ENCODE results near the gene HOXB3. TPM values are rescaled to one million over a fixed set of nuclear protein-coding genes. Genes with fewer than 3 reads are reported as not detected.

The HOXB3 gene
- total RNA-seq, 2 experiments from 2014 or later: 0.47 to 1.2 TPM

DNA sequence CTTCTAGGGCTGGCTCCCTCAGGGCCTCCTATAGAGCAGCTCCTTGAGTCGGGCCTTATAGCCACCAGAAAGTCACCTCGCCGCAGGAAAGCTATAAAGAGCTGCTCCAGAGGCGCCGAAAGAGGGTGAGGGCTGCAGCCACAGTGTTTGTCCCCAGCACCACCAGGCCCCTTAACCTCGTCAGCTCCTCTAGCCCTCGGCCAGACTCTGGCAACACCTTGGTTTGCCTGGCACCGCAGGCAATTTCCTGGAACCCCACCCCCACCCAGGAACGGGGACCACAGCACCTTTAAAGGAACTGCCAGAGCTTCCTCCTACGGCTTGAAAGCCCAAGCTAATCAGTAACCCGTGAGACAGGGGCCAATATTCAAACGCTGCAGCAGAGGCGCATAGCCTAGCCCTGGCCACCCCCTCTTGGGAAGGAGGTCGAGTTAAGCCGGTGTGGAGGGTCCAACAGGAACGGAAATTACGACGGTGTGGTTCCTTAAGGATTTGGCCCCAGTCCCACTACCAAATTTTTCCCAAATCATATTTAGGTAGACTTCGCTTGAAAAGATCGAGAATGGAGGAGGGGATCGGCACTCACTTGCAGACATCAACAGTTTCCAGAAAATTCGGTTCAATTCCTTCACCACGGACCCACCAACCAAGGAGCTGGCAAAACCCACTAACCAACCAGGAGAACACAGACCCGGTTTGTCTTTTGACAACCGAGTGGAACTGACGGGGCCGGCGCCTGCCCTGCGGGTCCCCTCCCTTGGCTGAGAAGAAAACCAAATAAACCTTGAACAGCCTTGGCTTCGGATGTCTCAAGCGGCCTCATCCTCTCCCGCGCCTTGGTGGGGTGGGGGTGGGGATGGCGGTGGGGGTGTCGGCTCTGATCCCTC is 11.7 kb upstream of the HOXB3 start:
- H3K4me3 Mint-ChIP-seq: no peak overlapping the region
- no peak overlapping the region for H3K27ac Mint-ChIP-seq
- intact Hi-C loops (cut with DNase I, micrococcal nuclease): no loop called here
- DNase-seq (no peak), ATAC-seq (no peak)
- H3K4me1 Mint-ChIP-seq: peaks cover 27% of the 10 kb centered on the region
- ChIA-PET CTCF (interaction anchor here (0.6 to 1.6 kb wide), 10 partner anchors 12 to 525 kb away, joined by 3 to 6 read pairs (median 4); no protein-coding TSS in a partner anchor), POLR2A (interaction anchor here (1.1 kb wide), 1 partner anchor 9 kb away, joined by 3 read pairs; no protein-coding TSS in a partner anchor)
- H3K36me3 Mint-ChIP-seq (ENCODE audit: low read depth): no peaks in the 10 kb centered on the region
- no peaks in the 10 kb centered on the region for H3K9me3 Mint-ChIP-seq (ENCODE audit: low read depth)
- peaks cover 79% of the 10 kb centered on the region for H3K27me3 Mint-ChIP-seq

DNA sequence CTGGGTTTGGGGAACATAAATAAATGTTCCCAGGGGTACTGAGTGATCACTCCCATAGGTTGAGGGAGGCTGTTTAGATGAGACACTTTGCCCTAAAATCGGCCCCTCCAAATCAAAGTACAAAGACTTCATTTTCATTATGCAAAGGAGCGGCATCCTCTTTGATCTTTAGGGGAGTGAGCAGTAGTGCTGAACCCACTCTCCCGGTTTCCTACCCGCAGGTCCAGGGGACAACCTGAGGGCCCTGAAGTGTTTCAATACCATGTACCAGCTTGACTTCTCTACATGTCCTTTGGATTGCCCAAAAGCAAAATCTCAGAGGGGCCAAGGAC is 11.1 kb upstream of the HOXB3 start:
- H3K9me3 Mint-ChIP-seq (ENCODE audit: low read depth): no peaks in the 10 kb centered on the region
- CTCF ChIA-PET: interaction anchor here (0.7 to 1.6 kb wide), 10 partner anchors 12 to 524 kb away, joined by 3 to 6 read pairs (median 4); no protein-coding TSS in a partner anchor
- H3K4me1 Mint-ChIP-seq: peaks cover 33% of the 10 kb centered on the region
- H3K36me3 Mint-ChIP-seq (ENCODE audit: low read depth): no peaks in the 10 kb centered on the region
- ATAC-seq (no peak), DNase-seq (no peak)
- H3K27me3 Mint-ChIP-seq: peaks cover 81% of the 10 kb centered on the region
- POLR2A ChIA-PET: interaction anchor here (1.1 kb wide), 1 partner anchor 9 kb away, joined by 3 read pairs; no protein-coding TSS in a partner anchor
- intact Hi-C loops (cut with DNase I, micrococcal nuclease): no loop called here
- no peak overlapping the region for H3K4me3 Mint-ChIP-seq
- no peak overlapping the region for H3K27ac Mint-ChIP-seq

DNA sequence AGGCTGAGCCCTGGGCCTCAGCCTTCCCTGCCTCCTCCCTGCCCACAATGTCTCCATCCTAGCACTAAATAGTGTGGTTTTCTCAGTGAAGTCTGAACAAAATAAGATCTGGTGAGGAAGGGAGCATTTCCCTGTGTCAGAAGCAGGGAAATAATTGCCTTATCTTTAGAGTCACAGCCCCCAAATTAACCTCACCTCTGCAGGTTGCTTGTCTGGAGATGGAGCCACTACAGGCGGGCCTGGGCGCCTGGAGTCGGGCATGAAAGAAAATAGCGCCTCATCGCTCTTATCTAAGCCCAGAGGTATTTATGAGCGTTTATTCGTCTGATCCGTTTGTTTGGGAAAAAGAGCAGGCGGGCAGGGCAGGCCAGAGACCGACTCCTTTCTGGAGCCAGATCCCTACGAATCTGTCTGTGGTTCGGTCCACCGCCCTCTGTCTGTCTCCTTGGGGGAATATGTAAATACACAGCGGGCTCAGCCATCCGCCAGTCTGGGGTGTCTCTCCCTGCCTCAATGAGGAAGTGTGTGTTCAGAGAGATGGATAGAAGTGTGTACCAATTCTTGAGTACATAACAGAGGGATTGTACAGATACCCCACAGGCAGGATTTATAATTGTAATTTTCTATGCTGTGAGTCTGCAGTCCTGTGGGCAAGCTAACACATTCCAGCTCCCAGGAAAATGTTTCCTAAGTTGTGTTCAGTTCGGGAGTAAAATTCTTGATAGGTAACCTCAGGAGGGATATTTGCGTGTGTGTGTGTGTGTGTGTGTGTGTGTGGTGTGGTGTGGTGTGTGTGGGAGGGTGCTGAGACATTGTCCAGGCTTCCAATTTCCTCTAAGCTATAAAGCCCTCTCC is 10.4 kb upstream of the HOXB3 start:
- H3K36me3 Mint-ChIP-seq (ENCODE audit: low read depth): no peaks in the 10 kb centered on the region
- no peak for ATAC-seq
- DNase-seq: no peak
- peaks cover 84% of the 10 kb centered on the region for H3K27me3 Mint-ChIP-seq
- H3K9me3 Mint-ChIP-seq (ENCODE audit: low read depth): no peaks in the 10 kb centered on the region
- H3K27ac Mint-ChIP-seq: no peak overlapping the region
- ChIA-PET CTCF (interaction anchor here (0.7 to 1.9 kb wide), 7 partner anchors 12 to 341 kb away, joined by 3 to 6 read pairs (median 4); no protein-coding TSS in a partner anchor), POLR2A (interaction anchor here (1.1 kb wide), 1 partner anchor 8 kb away, joined by 3 read pairs; no protein-coding TSS in a partner anchor)
- no peak overlapping the region for H3K4me3 Mint-ChIP-seq
- intact Hi-C loops (cut with DNase I, micrococcal nuclease): no loop called here
- H3K4me1 Mint-ChIP-seq: peaks cover 33% of the 10 kb centered on the region

DNA sequence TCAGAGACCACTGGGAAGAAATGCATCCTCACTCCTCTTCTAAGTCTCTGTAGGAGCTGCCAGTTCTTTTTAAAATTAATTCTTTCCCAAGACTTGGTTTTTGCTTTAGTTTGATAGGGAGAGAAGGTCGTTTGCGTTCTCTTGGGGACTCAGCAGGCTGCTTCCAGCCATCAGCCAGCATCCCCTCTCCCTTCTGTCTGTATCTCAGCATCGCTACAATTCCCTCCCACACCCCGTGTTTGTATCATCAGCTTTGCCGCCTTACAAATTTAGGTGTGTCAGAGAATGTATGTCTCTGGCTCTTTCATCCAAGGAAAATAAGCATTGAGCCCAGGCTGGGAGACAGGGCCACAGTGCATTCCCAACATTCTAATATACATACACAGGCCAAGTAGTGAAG is 9.3 kb upstream of the HOXB3 start:
- H3K27me3 Mint-ChIP-seq: peaks cover 83% of the 10 kb centered on the region
- ATAC-seq: no peak
- DNase-seq: no peak
- no peaks in the 10 kb centered on the region for H3K9me3 Mint-ChIP-seq (ENCODE audit: low read depth)
- H3K27ac Mint-ChIP-seq: no peak overlapping the region
- no peaks in the 10 kb centered on the region for H3K36me3 Mint-ChIP-seq (ENCODE audit: low read depth)
- ChIA-PET POLR2A (interaction anchor here (1.0 kb wide), 1 partner anchor 9 kb away, joined by 3 read pairs; no protein-coding TSS in a partner anchor), CTCF (interaction anchor here (0.6 to 2.1 kb wide), 4 partner anchors 13 to 961 kb away, joined by 3 to 8 read pairs (median 4); no protein-coding TSS in a partner anchor)
- no peak overlapping the region for H3K4me3 Mint-ChIP-seq
- H3K4me1 Mint-ChIP-seq: peaks cover 32% of the 10 kb centered on the region
- intact Hi-C loops (cut with DNase I, micrococcal nuclease): loop anchor here in 1 of 2 experiments (5.0 to 10.0 kb wide), 2 partner anchors 57 to 455 kb away; no protein-coding TSS in a partner anchor

DNA sequence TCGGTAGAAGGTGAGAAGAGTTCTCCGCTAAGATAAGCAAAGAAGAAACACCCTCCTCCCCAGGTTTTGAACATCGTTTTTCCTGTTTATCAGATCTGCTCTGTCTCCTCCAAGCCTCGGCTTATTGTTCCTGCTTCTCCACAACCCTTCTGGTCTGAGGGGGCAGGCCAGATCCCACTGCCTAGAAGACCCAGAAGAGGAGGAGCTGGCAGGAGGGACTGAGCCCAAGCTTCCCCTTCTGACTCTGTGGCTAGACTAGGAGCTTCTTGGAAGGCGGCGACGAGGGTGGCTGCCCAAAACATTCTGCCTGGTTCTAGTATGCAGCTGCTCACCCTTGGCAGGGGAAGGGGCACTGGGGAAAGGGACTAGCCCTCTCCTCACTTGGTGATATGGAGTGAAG is 8.7 kb upstream of the HOXB3 start:
- Mint-ChIP-seq H3K36me3 (ENCODE audit: low read depth) (no peaks in the 10 kb centered on the region), H3K9me3 (ENCODE audit: low read depth) (no peaks in the 10 kb centered on the region), H3K4me1 (peaks cover 34% of the 10 kb centered on the region), H3K4me3 (peak overlapping the region; percentile 46), H3K27me3 (peaks cover 84% of the 10 kb centered on the region), H3K27ac (no peak overlapping the region)
- DNase-seq: no peak
- ChIA-PET CTCF (interaction anchor here (0.6 to 2.1 kb wide), 5 partner anchors 14 to 961 kb away, joined by 3 to 8 read pairs (median 4); no protein-coding TSS in a partner anchor), POLR2A (interaction anchor here (1.0 kb wide), 1 partner anchor 10 kb away, joined by 3 read pairs; no protein-coding TSS in a partner anchor)
- intact Hi-C loops (cut with DNase I, micrococcal nuclease): loop anchor here in 1 of 2 experiments (5.0 to 10.0 kb wide), 2 partner anchors 56 to 454 kb away; no protein-coding TSS in a partner anchor
- no peak for ATAC-seq

DNA sequence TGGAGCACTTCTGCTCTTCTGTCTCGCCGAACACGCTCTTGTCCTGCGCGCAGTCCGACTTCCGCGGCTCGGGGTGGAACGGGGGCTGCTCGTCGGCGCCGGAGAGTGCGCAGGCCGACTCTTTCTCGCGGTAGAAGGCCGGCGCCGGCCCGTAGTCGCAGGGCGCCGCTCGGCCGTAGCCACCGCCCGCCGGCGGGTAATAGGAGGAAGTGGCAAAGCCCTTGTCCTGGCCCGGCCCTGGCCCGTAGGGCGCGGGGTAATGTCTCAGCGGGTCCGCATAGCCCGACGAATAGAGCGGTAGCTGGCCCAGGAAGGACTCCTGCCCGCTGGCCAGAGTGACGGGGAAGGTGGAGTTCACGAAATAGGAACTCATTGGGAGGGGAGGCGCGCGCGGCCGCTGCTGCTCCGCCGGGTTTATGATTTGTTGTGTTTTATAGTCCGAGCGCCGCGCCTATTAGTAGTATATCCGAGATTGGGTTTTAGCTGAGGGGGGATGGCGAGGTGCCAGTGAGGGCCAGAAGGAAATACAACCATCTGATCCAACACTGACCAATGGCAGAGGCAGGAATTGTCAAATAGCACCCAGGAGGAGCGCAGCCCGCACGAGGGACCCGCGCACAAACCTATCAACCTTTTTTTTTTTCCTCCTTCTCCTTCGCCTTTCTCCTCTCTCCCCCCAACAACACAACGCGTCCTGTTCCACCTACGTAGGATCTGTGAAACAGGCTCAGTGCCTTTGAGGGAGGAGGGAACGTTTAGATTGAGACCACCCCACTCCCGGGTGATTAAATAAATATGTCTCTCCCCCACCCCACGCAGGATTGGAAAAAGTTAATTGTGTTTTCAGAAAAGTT is 8.0 kb upstream of the HOXB3 start:
- peak; percentile 27 for ATAC-seq
- peaks cover 82% of the 10 kb centered on the region for H3K27me3 Mint-ChIP-seq
- ChIA-PET CTCF (interaction anchor here (0.6 to 6.7 kb wide), 3 partner anchors 21 to 264 kb away, joined by 3 to 74 read pairs (median 8); no protein-coding TSS in a partner anchor), POLR2A (no interaction called here)
- H3K4me1 Mint-ChIP-seq: peaks cover 34% of the 10 kb centered on the region
- no peaks in the 10 kb centered on the region for H3K9me3 Mint-ChIP-seq (ENCODE audit: low read depth)
- H3K4me3 Mint-ChIP-seq: peak overlapping the region; percentile 46
- peak overlapping the region; percentile 35 for H3K27ac Mint-ChIP-seq
- intact Hi-C loops (cut with DNase I, micrococcal nuclease): loop anchor here (2.0 to 10.0 kb wide), 3 partner anchors 15 to 453 kb away; no protein-coding TSS in a partner anchor
- DNase-seq: peak; percentile 57
- no peaks in the 10 kb centered on the region for H3K36me3 Mint-ChIP-seq (ENCODE audit: low read depth)

DNA sequence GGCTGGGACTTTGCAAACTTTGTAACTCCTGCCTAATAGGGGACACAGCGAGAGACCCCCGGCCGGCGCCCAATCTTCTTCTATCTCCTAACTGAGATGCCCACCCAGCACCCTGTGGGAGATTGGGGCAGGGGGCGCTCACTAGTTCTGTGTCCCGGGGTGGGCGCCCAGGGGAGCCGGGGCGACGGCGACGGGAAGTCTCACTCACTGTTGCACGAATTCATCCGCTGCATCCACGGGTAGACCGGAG is 7.4 kb upstream of the HOXB3 start:
- intact Hi-C loops (cut with DNase I, micrococcal nuclease): loop anchor here (2.0 to 10.0 kb wide), 3 partner anchors 15 to 453 kb away; no protein-coding TSS in a partner anchor
- H3K36me3 Mint-ChIP-seq (ENCODE audit: low read depth): no peaks in the 10 kb centered on the region
- H3K4me3 Mint-ChIP-seq: peak overlapping the region; percentile 46
- no peak for ATAC-seq
- no peaks in the 10 kb centered on the region for H3K9me3 Mint-ChIP-seq (ENCODE audit: low read depth)
- H3K27ac Mint-ChIP-seq: no peak overlapping the region
- ChIA-PET CTCF (interaction anchor here (1.4 to 6.7 kb wide), 2 partner anchors 263 to 572 kb away, joined by 3 to 74 read pairs; no protein-coding TSS in a partner anchor), POLR2A (no interaction called here)
- no peak for DNase-seq
- H3K27me3 Mint-ChIP-seq: peaks cover 83% of the 10 kb centered on the region
- peaks cover 37% of the 10 kb centered on the region for H3K4me1 Mint-ChIP-seq

DNA sequence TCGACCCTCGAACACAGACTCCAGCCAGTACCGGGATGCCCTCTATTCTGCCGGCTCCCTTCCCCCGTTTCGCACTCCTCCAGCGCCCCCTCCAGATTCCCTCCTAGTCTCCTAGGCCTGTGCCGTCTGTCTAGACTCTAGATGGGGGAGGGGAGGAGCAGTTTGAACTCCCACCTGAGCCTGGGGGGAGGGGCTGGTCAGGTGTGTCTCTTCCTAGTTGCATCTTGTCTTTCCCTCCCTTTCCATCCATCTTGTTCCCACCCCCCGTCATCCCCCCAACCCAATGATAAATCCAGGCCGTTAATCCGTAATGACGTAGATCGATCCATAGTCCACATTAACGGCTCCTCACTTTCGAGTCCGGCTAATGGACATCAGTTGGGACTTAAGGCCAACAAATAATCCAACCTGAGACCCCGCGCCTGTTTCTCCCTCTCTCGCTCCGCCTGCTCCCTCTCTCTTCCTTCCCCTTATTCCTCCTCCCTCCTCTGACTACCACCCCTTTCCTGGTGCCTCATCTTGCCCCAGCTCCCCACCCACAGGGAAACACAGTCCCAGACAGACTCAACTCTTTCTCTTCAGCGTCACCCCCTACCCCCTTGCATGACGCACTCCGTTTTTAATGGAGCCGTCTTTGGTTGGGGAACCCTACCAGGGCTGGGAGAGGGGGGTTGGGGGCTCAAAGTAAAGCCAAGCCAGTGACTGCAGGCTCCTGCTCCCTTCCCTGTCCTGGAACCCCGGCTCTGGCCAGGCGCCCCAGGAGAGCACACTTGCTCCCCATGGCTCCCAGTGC is 6.9 kb upstream of the HOXB3 start:
- H3K27ac Mint-ChIP-seq: no peak overlapping the region
- intact Hi-C loops (cut with DNase I, micrococcal nuclease): loop anchor here (2.0 to 10.0 kb wide), 3 partner anchors 16 to 452 kb away; no protein-coding TSS in a partner anchor
- no peaks in the 10 kb centered on the region for H3K36me3 Mint-ChIP-seq (ENCODE audit: low read depth)
- H3K4me3 Mint-ChIP-seq: peak overlapping the region; percentile 46
- DNase-seq: no peak
- CTCF ChIA-PET: interaction anchor here (0.6 to 6.7 kb wide), 11 partner anchors 13 to 572 kb away, joined by 3 to 74 read pairs (median 3); partner anchors contain the start of gene HOXB9
- peaks cover 84% of the 10 kb centered on the region for H3K27me3 Mint-ChIP-seq
- peaks cover 36% of the 10 kb centered on the region for H3K4me1 Mint-ChIP-seq
- H3K9me3 Mint-ChIP-seq (ENCODE audit: low read depth): no peaks in the 10 kb centered on the region
- ATAC-seq: no peak
- POLR2A ChIA-PET: no interaction called here

DNA sequence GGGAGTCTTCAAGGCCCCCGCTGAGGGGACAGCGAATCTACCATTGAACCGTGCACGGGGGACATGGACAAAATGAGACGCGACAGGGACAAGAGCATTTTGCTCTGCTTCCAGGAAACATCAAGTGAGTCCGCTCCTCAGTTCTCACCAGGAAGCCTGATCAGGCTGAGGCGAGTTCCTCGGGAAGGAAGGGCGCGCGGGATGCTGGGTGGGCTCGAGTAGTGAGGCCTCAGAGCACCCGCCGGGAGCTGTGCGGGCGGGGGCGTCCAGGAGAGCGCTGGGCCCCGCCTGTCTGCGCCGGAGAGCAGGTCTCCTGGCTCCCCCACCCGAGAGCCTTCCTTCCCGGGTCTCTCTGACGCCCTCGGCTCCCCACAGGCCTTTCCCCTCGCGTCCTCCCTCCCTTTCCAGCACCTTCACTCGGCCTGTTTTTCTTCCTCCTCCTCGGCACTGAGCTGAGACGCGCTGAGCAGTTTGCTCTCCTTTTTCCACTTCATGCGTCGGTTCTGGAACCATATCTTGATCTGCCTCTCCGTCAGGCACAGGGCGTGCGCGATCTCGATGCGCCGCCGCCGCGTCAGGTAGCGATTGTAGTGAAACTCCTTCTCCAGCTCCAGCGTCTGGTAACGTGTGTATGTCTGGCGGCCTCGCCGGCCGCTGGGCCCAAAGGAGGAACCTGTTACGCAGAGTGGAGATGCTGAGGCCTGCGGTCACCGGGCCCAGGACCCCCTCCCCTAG is 6.1 kb upstream of the HOXB3 start:
- POLR2A ChIA-PET: no interaction called here
- DNase-seq (peak; percentile 70), ATAC-seq (peak; percentile 50)
- CTCF ChIA-PET: interaction anchor here (0.6 to 6.7 kb wide), 13 partner anchors 14 to 571 kb away, joined by 3 to 74 read pairs (median 3); partner anchors contain the start of gene HOXB9
- Mint-ChIP-seq H3K27me3 (peaks cover 84% of the 10 kb centered on the region), H3K36me3 (ENCODE audit: low read depth) (no peaks in the 10 kb centered on the region), H3K27ac (peak overlapping the region; percentile 14), H3K4me3 (peak overlapping the region; percentile 46), H3K4me1 (peaks cover 36% of the 10 kb centered on the region), H3K9me3 (ENCODE audit: low read depth) (no peaks in the 10 kb centered on the region)
- intact Hi-C loops (cut with DNase I, micrococcal nuclease): loop anchor here (2.0 to 10.0 kb wide), 3 partner anchors 17 to 451 kb away; no protein-coding TSS in a partner anchor
